ENCODE results near the gene LHFPL2. TPM values are rescaled to one million over a fixed set of nuclear protein-coding genes. Genes with fewer than 3 reads are reported as not detected.
A peak's percentile ranks its signal among the peaks of the same experiment; 100 is the strongest.

LHFPL2 gene
- total RNA-seq, 2 donors from 2014 or later = 15.5 to 18.7 TPM

DNA sequence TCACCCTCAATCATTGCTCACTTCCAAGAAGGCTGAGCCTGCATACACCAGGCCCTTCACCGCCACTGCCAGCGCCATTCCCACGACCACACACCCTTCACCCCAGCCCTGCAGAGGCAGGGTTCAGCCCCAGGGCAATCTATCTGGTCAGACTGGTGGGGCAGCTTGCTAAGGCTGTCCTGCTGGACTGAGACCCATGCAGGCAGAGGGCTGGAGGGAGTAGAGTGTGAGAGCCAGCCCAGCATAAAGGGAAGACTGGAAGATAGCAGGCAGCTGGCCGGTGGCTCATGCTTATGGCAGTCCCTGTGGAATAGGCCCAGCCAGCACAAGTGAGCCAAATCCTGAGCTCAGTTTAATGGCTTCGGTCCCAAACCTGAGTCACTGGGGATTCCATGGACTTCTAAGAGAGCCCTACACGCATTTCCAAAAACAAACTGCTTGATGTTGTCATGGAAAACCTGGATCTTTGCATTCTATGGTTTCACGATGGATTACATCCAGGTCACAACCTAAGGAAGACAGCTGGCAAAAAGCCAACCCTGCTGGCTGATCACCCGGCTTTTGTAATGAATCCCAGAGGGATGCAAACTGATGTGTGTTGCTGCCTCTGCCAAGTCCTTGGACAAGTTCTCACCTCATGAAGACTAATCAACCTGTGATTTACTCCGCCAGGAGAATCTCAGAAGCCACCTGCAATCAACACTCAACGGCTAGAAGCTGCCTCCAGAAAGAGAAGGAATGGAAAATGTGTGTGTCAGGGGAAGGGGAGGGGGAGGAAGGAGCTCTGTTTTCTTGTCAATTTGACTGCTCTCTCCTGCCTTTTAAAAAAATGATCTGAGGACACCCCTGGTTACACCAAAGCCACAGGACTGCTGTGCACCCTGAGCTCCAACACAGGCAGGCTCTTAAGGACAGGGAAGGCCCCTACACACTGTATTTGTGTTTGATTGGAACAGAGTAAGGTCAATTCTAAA is 143.6 kb downstream of the LHFPL2 start:
- H3K27ac ChIP-seq = peak overlapping the region; percentile 54 to 78 (median 68)
- TF ChIP-seq, protein P1, sequence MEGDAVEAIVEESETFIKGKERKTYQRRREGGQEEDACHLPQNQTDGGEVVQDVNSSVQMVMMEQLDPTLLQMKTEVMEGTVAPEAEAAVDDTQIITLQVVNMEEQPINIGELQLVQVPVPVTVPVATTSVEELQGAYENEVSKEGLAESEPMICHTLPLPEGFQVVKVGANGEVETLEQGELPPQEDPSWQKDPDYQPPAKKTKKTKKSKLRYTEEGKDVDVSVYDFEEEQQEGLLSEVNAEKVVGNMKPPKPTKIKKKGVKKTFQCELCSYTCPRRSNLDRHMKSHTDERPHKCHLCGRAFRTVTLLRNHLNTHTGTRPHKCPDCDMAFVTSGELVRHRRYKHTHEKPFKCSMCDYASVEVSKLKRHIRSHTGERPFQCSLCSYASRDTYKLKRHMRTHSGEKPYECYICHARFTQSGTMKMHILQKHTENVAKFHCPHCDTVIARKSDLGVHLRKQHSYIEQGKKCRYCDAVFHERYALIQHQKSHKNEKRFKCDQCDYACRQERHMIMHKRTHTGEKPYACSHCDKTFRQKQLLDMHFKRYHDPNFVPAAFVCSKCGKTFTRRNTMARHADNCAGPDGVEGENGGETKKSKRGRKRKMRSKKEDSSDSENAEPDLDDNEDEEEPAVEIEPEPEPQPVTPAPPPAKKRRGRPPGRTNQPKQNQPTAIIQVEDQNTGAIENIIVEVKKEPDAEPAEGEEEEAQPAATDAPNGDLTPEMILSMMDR (IDR thresholded peaks at IDR 0.05) = no peak
- peak in 1 of 3 donors; percentile 36 for TF ChIP-seq POLR2A (IDR thresholded peaks at IDR 0.05)
- intact Hi-C loops (cut with DNase I) = no loop called here
- H3K36me3 ChIP-seq (replicated peaks in 1 of 2; ENCODE audit: insufficient read depth in 1 of 2, low read depth in 2 of 2) = no peaks in the 10 kb centered on the region
- peak; percentile 94 for ATAC-seq
- no peaks in the 10 kb centered on the region for H3K27me3 ChIP-seq
- H3K4me1 ChIP-seq = peaks cover 45% of the 10 kb centered on the region
- peak; percentile 85 to 93 (median 90) for DNase-seq
- H3K4me3 ChIP-seq = no peak overlapping the region
- H3K9me3 ChIP-seq = no peaks in the 10 kb centered on the region
- 23 to 31% methylated on average over 10 of the region's 10 CpGs for WGBS, 2 donors

DNA sequence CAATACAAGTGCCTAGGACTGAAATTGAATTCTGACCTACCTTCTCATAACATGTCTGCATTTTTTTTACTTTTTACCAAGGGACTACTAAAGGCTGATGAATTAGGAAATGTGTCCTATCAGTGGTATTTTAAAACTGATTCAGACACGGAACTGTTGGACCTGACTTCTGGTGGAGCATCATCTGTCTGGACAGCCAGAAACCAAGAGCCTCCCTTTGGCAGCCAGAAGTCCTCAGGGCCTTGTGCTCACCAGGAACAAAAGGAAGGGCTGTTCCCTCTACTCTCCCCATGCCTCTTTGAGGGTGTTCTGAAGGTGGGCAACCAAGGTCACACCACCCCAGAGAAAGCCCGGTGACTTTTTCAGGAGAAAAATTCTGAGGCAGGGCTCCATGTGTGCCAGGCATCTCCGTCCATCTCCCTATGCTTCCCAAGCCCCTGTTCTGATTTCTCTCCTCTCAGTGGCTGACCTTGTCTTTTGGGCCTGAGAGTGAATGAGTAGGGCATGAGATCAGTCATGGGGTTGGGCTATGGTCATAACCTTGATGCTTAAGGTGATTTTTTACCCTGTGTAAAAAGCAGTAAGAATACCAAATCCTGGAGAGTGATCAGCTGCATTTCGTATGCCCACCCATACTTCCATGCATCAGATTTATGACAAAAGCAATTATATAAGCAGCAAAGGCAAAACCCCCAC is 144.5 kb downstream of the LHFPL2 start:
- Histone ChIP-seq H3K4me1 (peaks cover 38% of the 10 kb centered on the region), H3K9me3 (no peaks in the 10 kb centered on the region), H3K27ac (peak overlapping the region; percentile 54 to 78 (median 68)), H3K36me3 (replicated peaks in 1 of 2; ENCODE audit: insufficient read depth in 1 of 2, low read depth in 2 of 2) (no peaks in the 10 kb centered on the region), H3K4me3 (no peak overlapping the region), H3K27me3 (no peaks in the 10 kb centered on the region)
- 81 to 92% methylated on average over 4 of the region's 4 CpGs for WGBS, 2 donors
- intact Hi-C loops (cut with DNase I) = no loop called here
- no peak for ATAC-seq
- TF ChIP-seq, protein P1 (IDR thresholded peaks at IDR 0.05) = no peak
- no peak for TF ChIP-seq POLR2A (IDR thresholded peaks at IDR 0.05)
- DNase-seq = no peak

DNA sequence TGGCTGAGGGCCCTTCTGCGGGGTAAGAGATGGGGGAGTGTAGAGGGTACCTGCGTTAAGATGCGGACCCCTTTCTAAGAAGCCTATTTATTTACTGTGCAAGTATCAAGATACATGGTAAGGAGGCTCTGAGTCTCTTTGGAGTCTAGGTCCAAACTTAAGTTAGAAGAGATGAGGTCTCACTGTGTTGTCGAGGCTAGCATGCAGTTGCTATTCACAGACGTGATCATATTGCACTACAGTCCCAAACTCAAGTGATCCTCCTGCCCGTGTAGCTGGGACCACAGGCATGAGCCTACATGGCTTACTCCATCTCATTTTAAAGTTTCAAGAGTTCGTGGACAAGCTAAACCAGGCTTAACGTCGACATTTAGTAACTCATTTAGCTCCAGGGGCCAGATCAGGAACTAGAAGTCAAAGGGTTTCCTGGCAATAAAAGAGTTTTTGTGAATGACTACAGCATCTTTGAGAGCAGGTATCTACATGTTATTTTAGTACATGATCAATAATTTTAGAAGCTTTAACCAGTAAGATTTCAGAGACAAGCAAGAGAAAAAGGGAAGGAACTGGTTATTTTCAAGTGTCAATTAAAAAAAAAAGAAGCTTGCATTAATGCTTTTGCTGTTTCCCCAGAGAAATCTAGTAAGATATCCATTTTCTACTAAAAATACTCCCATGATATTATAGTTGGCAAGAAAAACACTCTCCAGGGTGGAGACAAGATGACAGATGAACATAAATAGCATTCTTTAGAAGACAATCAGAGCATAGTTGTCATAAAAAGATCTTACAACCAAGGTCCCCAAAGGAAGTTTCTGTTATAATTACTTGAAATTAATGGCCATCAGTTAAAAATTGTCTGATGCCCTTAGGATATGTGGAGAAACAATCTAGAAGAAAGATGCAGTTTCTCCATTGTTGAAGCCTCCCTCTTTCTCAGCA is 146.9 kb downstream of the LHFPL2 start:
- H3K27me3 ChIP-seq = no peaks in the 10 kb centered on the region
- H3K4me1 ChIP-seq = peaks cover 32% of the 10 kb centered on the region
- H3K4me3 ChIP-seq = no peak overlapping the region
- TF ChIP-seq, protein P1 (IDR thresholded peaks at IDR 0.05) = no peak
- no peak overlapping the region for H3K27ac ChIP-seq
- intact Hi-C loops (cut with DNase I) = no loop called here
- no peaks in the 10 kb centered on the region for H3K36me3 ChIP-seq (replicated peaks in 1 of 2; ENCODE audit: insufficient read depth in 1 of 2, low read depth in 2 of 2)
- DNase-seq = no peak
- 60 to 75% methylated on average over 9 of the region's 9 CpGs for whole genome bisulfite sequencing, 2 donors
- H3K9me3 ChIP-seq = no peaks in the 10 kb centered on the region
- ATAC-seq = no peak

DNA sequence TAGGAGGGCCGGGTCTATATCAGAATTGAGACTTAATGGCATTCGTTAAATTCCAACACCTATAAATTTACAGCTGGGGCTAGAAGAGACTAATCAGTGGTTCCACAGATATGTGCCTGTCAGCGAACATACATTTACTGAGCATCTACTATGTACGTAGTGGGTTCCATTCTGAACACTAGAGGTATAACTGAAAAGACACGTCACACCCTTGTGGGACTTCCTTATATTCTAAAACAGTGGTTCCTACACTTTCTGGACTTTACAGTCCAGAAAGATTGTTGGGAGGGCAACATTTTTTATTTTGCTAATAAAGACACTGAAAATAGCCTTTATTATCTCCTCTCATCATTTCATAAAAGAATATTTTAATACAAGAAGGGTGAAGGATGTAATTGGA is 147.7 kb downstream of the LHFPL2 start:
- H3K27ac ChIP-seq = no peak overlapping the region
- DNase-seq = no peak
- no peak for TF ChIP-seq POLR2A (IDR thresholded peaks at IDR 0.05)
- TF ChIP-seq, protein P1 (IDR thresholded peaks at IDR 0.05) = no peak
- H3K27me3 ChIP-seq = no peaks in the 10 kb centered on the region
- ATAC-seq = no peak
- no peaks in the 10 kb centered on the region for H3K36me3 ChIP-seq (replicated peaks in 1 of 2; ENCODE audit: insufficient read depth in 1 of 2, low read depth in 2 of 2)
- WGBS, 2 donors = 84 to 97% methylated on average over 5 of the region's 5 CpGs
- no peaks in the 10 kb centered on the region for H3K9me3 ChIP-seq
- intact Hi-C loops (cut with DNase I) = no loop called here
- no peak overlapping the region for H3K4me3 ChIP-seq
- peaks cover 26% of the 10 kb centered on the region for H3K4me1 ChIP-seq

All from body of pancreas (tissue), 4 donors.